OCI-LY3 (cell line): ENCODE data around the gene FRMPD4.

Source experiments
- H2AFZ ChIP-seq: fragments of 200-600, 300-600 bp; shearing (Covaris generic); 2 replicates; pipeline ENCODE4 v1.6.0; 2014; ENCODE audit warnings: antibody characterized with exemption, low read depth, low read length
- H3K27ac ChIP-seq: fragments of 200-600, 300-600 bp; sonication (generic); 2 replicates; pipeline ENCODE4 v1.5.1; 2014; ENCODE audit warnings: mild to moderate bottlenecking, low read length, moderate library complexity, mixed read lengths
- H3K27me3 ChIP-seq: fragments of 200-600, 300-600 bp; sonication (generic); 2 replicates; pipeline ENCODE4 v1.6.1; 2014; ENCODE audit warnings: low read depth, low read length, mixed read lengths
- H3K36me3 ChIP-seq: fragments of 200-600, 300-600 bp; sonication (generic); replicated peaks from 2 replicates; pipeline ENCODE3; 2014; ENCODE audit warnings: low read depth, low read length, mixed read lengths
- H3K4me1 ChIP-seq: fragments of 300-600, 200-600 bp; sonication (generic); 2 replicates; pipeline ENCODE4 v1.6.1; 2014; ENCODE audit warnings: low read length, mixed read lengths
- H3K4me2 ChIP-seq: fragments of 200-600, 300-600 bp; sonication (generic); 2 replicates; pipeline ENCODE4 v1.6.1; 2014; ENCODE audit warnings: low read length, mixed read lengths
- H3K4me3 ChIP-seq: fragments of 300-600, 200-600 bp; sonication (generic); 2 replicates; pipeline ENCODE4 v1.5.1; 2014; ENCODE audit warnings: antibody characterized with exemption, mild to moderate bottlenecking, low read length, moderate library complexity
- H3K79me2 ChIP-seq: fragments of 300-600, 200-600 bp; shearing (Covaris generic); 2 replicates; pipeline ENCODE4 v1.6.1; 2014; ENCODE audit warnings: mild to moderate bottlenecking, low read length, mixed read lengths
- H3K9ac ChIP-seq: fragments of 300-600, 200-600 bp; shearing (Covaris generic); 2 replicates; pipeline ENCODE4 v1.6.0; 2014; ENCODE audit warnings: mild to moderate bottlenecking, low read length, moderate library complexity
- H3K9me3 ChIP-seq: fragments of 200-600, 300-600 bp; shearing (Covaris generic); 2 replicates; pipeline ENCODE4 v1.6.1; 2014; ENCODE audit warnings: low read length, mixed read lengths; ENCODE audit not compliant: insufficient read depth
- H4K20me1 ChIP-seq: fragments of 200-600, 300-600 bp; sonication (generic); 2 replicates; pipeline ENCODE4 v1.6.1; 2016; ENCODE audit warnings: low read length, mixed read lengths; ENCODE audit not compliant: insufficient read depth
- EZH2phosphoT487 ChIP-seq: fragments of 200-600 bp; shearing (Covaris generic); IDR thresholded peaks from 2 replicates; pipeline ENCODE4 v1.6.1; 2018; ENCODE audit warnings: antibody characterized with exemption, mixed run types, low read depth
- TF ChIP-seq, protein P1 (sequence below): fragments of 200-600, 300-600 bp; sonication (generic); IDR thresholded peaks from 2 replicates; pipeline ENCODE4 v1.5.1; 2014; ENCODE audit warnings: antibody characterized with exemption, low read length, low read depth

Gene FRMPD4

DNA sequence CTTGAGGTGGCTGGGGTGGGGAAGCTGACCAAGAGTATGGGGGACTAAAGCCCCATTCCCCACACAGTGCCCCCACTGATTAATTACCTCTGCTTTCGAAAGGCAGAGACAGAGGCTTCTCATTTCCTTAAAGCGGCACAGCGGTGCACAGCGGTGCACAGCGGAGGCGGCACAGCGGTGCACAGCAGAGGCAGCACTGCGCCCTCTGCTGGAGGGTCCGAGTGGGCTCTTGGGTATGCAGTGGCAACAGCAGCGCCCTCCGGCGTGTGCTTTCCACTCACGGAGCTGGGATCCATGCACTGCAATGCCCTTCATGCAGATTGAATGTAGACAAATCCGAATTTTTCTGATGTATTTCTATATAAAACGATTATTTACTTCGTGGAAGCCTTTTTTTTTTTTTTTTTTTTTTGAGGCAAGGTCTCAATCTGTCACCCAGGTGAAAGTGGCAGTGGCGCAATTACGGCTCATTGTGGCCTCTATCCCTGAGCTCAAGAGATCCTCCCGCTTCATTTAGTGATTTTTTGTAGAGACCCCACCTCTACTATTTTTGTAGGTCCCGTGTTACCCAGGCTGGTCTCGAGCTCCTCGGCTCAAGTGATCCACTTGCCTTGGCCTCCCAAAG lies 633.3 kb downstream of the FRMPD4 start:
- Histone ChIP-seq H3K36me3 (no peaks in the 10 kb centered on the region), H3K9ac (peak overlapping the region; percentile 29), H2AFZ (no peak overlapping the region), H3K4me3 (peak overlapping the region; percentile 59), H3K27me3 (peaks cover 25% of the 10 kb centered on the region), H4K20me1 (no peaks in the 10 kb centered on the region), H3K79me2 (no peaks in the 10 kb centered on the region), H3K9me3 (no peaks in the 10 kb centered on the region), H3K27ac (no peak overlapping the region), H3K4me2 (peak overlapping the region; percentile 74), H3K4me1 (peaks cover 9% of the 10 kb centered on the region)
- TF ChIP-seq, protein P1, sequence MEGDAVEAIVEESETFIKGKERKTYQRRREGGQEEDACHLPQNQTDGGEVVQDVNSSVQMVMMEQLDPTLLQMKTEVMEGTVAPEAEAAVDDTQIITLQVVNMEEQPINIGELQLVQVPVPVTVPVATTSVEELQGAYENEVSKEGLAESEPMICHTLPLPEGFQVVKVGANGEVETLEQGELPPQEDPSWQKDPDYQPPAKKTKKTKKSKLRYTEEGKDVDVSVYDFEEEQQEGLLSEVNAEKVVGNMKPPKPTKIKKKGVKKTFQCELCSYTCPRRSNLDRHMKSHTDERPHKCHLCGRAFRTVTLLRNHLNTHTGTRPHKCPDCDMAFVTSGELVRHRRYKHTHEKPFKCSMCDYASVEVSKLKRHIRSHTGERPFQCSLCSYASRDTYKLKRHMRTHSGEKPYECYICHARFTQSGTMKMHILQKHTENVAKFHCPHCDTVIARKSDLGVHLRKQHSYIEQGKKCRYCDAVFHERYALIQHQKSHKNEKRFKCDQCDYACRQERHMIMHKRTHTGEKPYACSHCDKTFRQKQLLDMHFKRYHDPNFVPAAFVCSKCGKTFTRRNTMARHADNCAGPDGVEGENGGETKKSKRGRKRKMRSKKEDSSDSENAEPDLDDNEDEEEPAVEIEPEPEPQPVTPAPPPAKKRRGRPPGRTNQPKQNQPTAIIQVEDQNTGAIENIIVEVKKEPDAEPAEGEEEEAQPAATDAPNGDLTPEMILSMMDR, result peak; percentile 95
- no peak for TF ChIP-seq EZH2phosphoT487
